NCI-H2107 (cell line): ENCODE measurements around the gene NDUFA1.
"Not testable (repeated sequence)": the region's sequence is repeated elsewhere in the genome, so short reads cannot be mapped to it uniquely, and the experiment has no call there.

ENCODE experiments used
- DNase-seq: peaks from one replicate; lab custom pipeline; 2025; lab: John Stamatoyannopoulos, UW

Gene NDUFA1

DNA sequence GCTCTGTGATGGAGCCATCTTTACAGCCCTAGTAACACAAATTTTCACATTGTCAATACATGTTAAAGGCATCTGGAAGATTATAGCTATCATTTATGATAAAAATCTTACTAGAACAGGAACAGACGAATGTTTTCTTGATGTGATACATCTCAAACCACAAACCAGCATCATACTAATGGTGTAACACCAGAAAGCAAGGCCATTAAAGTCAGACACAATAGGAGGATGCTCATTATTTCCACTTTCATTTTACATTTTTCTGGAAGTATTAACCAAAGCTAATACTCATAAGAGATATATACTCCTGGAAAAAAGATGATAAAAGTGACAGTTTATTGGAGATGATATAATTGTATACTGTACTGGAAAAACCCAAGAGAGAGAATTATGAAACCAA, 29.3 kb downstream of the NDUFA1 start:
- DNase-seq = no peak

DNA sequence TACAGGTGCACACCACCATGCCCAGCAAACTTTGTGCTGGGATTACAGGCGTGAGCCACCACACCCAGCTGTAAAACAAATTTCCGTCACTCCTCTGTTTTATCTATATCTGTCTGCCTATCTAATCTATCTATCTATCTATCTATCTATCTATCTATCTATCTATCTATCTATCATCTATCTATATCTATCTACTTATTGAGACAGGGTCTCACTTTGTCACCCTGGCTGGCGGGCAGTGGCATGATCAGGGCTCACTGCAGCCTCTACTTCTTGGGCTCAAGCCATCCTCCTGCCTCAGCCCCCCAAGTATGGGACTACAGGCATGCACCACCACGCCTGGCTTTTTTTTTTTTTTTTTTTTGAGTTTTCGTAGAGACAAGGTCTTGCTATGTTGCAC, 44.7 kb downstream of the NDUFA1 start:
- DNase-seq = no peak

DNA sequence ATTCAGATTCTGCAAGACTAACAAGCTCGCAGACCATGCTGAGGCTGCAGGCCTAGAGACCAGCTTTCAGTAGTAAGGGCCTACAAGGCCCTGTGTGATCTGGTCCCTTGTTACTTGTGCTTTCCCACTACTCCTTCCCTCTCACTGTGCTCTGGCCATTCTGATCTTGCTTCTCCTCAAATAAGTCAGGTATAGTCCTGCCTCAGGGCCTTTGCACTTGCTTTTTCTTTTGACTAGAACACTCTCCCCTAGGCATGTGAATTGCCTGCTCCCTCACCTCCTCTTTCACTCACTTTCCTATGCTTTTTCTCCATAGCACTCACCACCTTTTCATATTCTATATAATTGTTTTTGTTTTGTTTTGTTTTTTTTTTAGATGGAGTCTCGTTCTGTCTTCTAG, 46.2 kb downstream of the NDUFA1 start:
- DNase-seq = no peak

DNA sequence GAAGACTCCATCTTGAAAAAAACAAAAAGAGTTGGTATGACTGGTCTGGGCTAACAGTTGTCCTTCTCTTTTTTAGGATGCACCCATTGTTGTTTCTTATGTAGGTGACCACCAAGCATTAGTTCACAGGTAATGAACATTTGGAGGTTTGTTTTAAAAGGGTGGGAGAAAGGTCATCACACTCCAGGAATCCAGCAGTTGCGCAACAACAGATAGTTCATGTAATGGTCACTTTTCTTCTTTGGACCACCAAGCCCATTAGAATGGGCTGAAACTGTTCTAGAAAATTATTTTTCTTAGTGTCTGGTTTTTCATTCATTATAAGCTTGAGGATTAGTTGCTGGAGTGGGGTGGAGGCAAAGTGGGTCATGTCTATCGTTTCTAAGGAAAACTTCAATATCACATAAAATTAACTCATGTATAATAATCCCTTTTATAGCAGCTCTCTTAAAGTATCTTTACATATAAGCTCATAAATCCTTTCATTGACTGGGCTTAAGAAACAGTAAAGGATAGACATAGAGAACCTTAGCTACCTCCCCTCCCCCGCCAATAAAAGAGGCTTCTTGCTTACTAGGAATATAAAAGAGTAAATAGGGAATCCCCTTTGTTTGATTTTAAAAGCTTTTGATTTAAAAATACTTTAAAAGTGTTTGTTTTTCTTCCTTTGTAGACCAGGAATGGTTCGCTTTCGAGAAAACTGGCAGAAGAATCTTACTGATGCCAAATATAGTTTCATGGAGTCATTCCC, 48.4 kb downstream of the NDUFA1 start:
- no peak for DNase-seq

DNA sequence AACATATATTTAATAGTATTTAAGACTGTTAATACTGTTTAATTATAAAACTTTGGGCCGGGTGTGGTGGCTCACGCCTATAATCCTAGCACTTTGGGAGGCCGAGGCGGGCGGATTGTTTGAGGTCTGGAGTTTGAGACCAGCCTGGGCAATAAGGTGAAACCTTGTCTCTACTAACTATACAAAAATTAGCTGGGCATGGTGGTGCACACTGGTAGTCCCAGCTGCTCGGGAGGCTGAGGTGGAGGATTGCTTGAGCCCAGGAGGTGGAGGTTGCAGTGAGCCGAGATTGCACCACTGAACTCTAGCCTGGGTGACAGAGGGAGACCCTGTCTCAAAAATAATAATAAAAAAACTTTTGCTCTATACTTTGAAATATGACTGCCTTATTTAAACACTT, 50.8 kb downstream of the NDUFA1 start:
- DNase-seq = not testable (repeated sequence)
